GM12878 (cell line): ENCODE measurements around the gene ITGB2. TPM values are rescaled to one million over a fixed set of nuclear protein-coding genes. Genes with fewer than 3 reads are reported as not detected.

Source experiments
- BMI1 ChIP-seq: fragments of 450-650 bp; IDR thresholded peaks from 2 replicates; pipeline ENCODE4 v1.6.1; 2016; ENCODE audit warnings: mild to moderate bottlenecking, moderate library complexity, borderline replicate concordance
- CHD1 ChIP-seq: IDR thresholded peaks from 2 replicates; pipeline ENCODE4 v1.6.1; 2012; ENCODE audit warnings: low read depth, low read length, improper control_type of control experiment
- CHD4 ChIP-seq: fragments of 200-600 bp; sonication (generic); IDR thresholded peaks from 2 replicates; pipeline ENCODE4 v1.6.1; 2016; ENCODE audit warnings: mild to moderate bottlenecking
- CTCF ChIP-seq, 3 experiments: IDR thresholded peaks in 2 of 3; conservative IDR thresholded peaks in 1 of 3; 2 replicates each; pipeline ENCODE4 v1.5.1; 2011; ENCODE audit warnings: low read depth in 3 of 3, low read length in 3 of 3, mild to moderate bottlenecking in 3 of 3, control low read depth in 2 of 3, moderate library complexity in 2 of 3, inconsistent platforms in 1 of 3, mixed read lengths in 1 of 3; ENCODE audit not compliant: control insufficient read depth in 2 of 3, insufficient read depth in 1 of 3; ENCODE audit errors: extremely low read depth in 1 of 3
- E2F4 ChIP-seq: IDR thresholded peaks from 2 replicates; pipeline ENCODE4 v1.6.1; 2012; ENCODE audit warnings: low read depth, low read length, improper control_type of control experiment
- E2F8 ChIP-seq: fragments of 450-650 bp; IDR thresholded peaks from 2 replicates; pipeline ENCODE4 v1.6.1; 2018; ENCODE audit warnings: mild to moderate bottlenecking, low read depth, moderate library complexity; ENCODE audit not compliant: partially characterized antibody
- ETV6 ChIP-seq, 2 experiments: fragments of 450-650 bp in 1 of 2; IDR thresholded peaks in 1 of 2; conservative IDR thresholded peaks in 1 of 2; 2 replicates each; pipeline ENCODE4 v1.6.1; 2014; ENCODE audit warnings: antibody characterized with exemption in 1 of 2, borderline replicate concordance in 1 of 2, low read depth in 1 of 2, mild to moderate bottlenecking in 1 of 2, moderate library complexity in 1 of 2
- FOXM1 ChIP-seq: IDR thresholded peaks from 2 replicates; pipeline ENCODE4 v1.6.1; 2012; ENCODE audit warnings: low read depth, mild to moderate bottlenecking, inconsistent platforms, low read length, moderate library complexity
- GATAD2B ChIP-seq: fragments of 450-650 bp; conservative IDR thresholded peaks from 2 replicates; pipeline ENCODE4 v1.6.1; 2017; ENCODE audit warnings: low read depth, mild to moderate bottlenecking, moderate library complexity
- HDAC2 ChIP-seq: fragments of 200-600 bp; sonication (generic); IDR thresholded peaks from 2 replicates; pipeline ENCODE4 v1.6.1; 2017
- IKZF2 ChIP-seq, 2 experiments: fragments of 450-650 bp; IDR thresholded peaks; 2 replicates each; pipeline ENCODE4 v1.6.1; 2017; ENCODE audit warnings: mild to moderate bottlenecking in 2 of 2, moderate library complexity in 2 of 2
- LARP7 ChIP-seq: fragments of 450-650 bp; IDR thresholded peaks from 2 replicates; pipeline ENCODE4 v1.6.1; 2017; ENCODE audit warnings: mild to moderate bottlenecking
- PML ChIP-seq: IDR thresholded peaks from 2 replicates; pipeline ENCODE4 v1.6.1; 2012; ENCODE audit warnings: low read length, inconsistent platforms
- POLR2AphosphoS2 ChIP-seq: IDR thresholded peaks from 2 replicates; pipeline ENCODE4 v1.6.1; 2011; ENCODE audit warnings: low read depth, mild to moderate bottlenecking, low read length, improper control_type of control experiment, moderate library complexity
- RAD51 ChIP-seq: fragments of 450-650 bp; IDR thresholded peaks from 2 replicates; pipeline ENCODE4 v1.6.1; 2016; ENCODE audit warnings: moderate library complexity, mild to moderate bottlenecking, inconsistent platforms
- SMARCA5 ChIP-seq: fragments of 450-650 bp; IDR thresholded peaks from 2 replicates; pipeline ENCODE4 v1.6.1; 2017; ENCODE audit warnings: mild to moderate bottlenecking
- TBL1XR1 ChIP-seq: IDR thresholded peaks from 2 replicates; pipeline ENCODE4 v1.6.1; 2012; ENCODE audit warnings: low read depth, low read length, improper control_type of control experiment
- ZZZ3 ChIP-seq: IDR thresholded peaks from 2 replicates; pipeline ENCODE4 v1.6.1; 2011; ENCODE audit warnings: low read depth; ENCODE audit not compliant: control insufficient read depth, insufficient read length
- polyA plus RNA-seq, 11 experiments: library from polyadenylated mRNA; depleted of rRNA in 4 of 11; unstranded in 6 of 11; stranded (reverse) in 5 of 11; fragments of >200 nt; fragmentation: Nextera tagmentation in 4 of 11; fragmentation: Illumina TruSeq in 1 of 11; extraction: Ambion mirVana in 4 of 11; extraction: Trizol in 1 of 11; gene quantifications; 1 replicate in 1 of 11; 2 replicates in 10 of 11; pipeline versions ENCODE4 v1.2.1 to v1.2.3, GENCODE V29; 2011 to 2016; ENCODE audit warnings: inconsistent platforms in 2 of 11, missing spikeins in 2 of 11, low read depth in 1 of 11
- total RNA-seq, 4 experiments: library from RNA; depleted of rRNA in 3 of 4; stranded (reverse); fragments of >200 nt in 3 of 4; fragmentation: Illumina TruSeq in 1 of 4; extraction: Trizol in 1 of 4; gene quantifications; 2 replicates each; pipeline versions ENCODE4 v1.2.1 to v1.2.3, GENCODE V29; 2013 to 2021
- TF ChIP-seq, protein P1 (sequence below): IDR thresholded peaks from 2 replicates; pipeline ENCODE4 v1.6.1; 2012; ENCODE audit warnings: improper control_type of control experiment, low read depth, low read length; ENCODE audit not compliant: insufficient replicate concordance

Gene ITGB2
- total and polyA plus RNA-seq, 10 of the 15 experiments (the other 5 are each of a cell fraction or from before 2014, with no cell fraction given): 8.0 to 172 (median 58.9) TPM

DNA sequence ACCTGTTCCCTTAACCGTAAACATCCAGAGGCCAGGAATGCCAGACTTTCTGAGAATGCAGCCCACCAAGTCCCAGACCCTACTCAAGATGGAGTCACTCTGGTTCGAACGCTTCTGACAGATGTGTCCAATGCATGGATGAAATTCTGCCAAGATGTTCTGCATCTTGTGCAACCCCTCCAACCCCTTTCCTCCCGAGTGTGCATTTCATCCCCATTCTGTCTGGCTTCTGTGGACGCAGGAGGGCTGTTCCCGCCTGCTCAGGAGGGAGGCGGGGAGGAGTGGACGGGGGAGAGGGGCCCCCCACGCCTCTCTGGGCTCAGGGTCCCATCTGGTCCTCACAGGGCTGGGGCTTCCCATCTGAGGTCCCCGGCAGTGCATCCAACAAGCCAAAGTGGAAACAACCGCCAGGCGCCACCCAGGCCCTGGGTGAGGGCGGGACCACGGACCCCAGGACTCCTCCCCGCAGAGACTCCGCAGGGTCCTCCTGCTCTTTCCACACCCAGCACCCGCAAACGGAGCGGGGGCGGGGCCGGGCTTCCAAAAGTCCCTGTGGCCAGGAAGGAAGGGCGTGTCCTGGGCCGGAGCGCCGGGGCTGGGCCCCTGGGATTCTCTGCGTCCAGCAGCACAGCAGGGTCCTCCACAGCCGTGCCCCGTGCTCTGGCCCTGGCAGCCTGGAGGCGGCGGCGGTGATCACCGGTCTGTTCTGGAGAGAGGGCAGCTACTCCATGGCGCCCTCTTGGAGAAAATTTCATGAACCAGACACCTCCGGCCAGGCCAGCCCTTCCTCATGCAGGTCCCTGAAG lies 75.1 kb downstream of the ITGB2 start (continued):
- no peak; a peak in 1 of 4 replicates for TF ChIP-seq IKZF2 (IDR thresholded peaks at IDR 0.05)
- no peak for TF ChIP-seq ETV6 (conservative IDR thresholded peaks at IDR 0.05 in 1 of 2, IDR thresholded peaks at IDR 0.05 in 1 of 2; ENCODE audit: borderline replicate concordance in 1 of 2, low read depth in 1 of 2)
- TF ChIP-seq HDAC2: no peak
- no peak for TF ChIP-seq CHD1
- peak; percentile 48; the same call in 1 of the 2 replicates for TF ChIP-seq SMARCA5
- no peak for TF ChIP-seq POLR2AphosphoS2
- TF ChIP-seq E2F4: no peak
- no peak for TF ChIP-seq PML
- TF ChIP-seq E2F8: no peak
- TF ChIP-seq FOXM1: no peak
- TF ChIP-seq, protein P1, sequence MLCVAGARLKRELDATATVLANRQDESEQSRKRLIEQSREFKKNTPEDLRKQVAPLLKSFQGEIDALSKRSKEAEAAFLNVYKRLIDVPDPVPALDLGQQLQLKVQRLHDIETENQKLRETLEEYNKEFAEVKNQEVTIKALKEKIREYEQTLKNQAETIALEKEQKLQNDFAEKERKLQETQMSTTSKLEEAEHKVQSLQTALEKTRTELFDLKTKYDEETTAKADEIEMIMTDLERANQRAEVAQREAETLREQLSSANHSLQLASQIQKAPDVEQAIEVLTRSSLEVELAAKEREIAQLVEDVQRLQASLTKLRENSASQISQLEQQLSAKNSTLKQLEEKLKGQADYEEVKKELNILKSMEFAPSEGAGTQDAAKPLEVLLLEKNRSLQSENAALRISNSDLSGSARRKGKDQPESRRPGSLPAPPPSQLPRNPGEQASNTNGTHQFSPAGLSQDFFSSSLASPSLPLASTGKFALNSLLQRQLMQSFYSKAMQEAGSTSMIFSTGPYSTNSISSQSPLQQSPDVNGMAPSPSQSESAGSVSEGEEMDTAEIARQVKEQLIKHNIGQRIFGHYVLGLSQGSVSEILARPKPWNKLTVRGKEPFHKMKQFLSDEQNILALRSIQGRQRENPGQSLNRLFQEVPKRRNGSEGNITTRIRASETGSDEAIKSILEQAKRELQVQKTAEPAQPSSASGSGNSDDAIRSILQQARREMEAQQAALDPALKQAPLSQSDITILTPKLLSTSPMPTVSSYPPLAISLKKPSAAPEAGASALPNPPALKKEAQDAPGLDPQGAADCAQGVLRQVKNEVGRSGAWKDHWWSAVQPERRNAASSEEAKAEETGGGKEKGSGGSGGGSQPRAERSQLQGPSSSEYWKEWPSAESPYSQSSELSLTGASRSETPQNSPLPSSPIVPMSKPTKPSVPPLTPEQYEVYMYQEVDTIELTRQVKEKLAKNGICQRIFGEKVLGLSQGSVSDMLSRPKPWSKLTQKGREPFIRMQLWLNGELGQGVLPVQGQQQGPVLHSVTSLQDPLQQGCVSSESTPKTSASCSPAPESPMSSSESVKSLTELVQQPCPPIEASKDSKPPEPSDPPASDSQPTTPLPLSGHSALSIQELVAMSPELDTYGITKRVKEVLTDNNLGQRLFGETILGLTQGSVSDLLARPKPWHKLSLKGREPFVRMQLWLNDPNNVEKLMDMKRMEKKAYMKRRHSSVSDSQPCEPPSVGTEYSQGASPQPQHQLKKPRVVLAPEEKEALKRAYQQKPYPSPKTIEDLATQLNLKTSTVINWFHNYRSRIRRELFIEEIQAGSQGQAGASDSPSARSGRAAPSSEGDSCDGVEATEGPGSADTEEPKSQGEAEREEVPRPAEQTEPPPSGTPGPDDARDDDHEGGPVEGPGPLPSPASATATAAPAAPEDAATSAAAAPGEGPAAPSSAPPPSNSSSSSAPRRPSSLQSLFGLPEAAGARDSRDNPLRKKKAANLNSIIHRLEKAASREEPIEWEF: no peak
- TF ChIP-seq TBL1XR1: no peak
- no peak for TF ChIP-seq BMI1
- no peak for TF ChIP-seq ZZZ3
- TF ChIP-seq CHD4: no peak
- peak; percentile 18 to 32 (median 27); a peak in 4 of 6 replicates for TF ChIP-seq CTCF (IDR thresholded peaks at IDR 0.05 in 2 of 3, conservative IDR thresholded peaks at IDR 0.05 in 1 of 3; ENCODE audit: control insufficient read depth in 2 of 3, extremely low read depth in 1 of 3, insufficient read depth in 1 of 3, low read depth in 3 of 3, low read length in 3 of 3)
- no peak for TF ChIP-seq GATAD2B
- TF ChIP-seq RAD51: no peak
- TF ChIP-seq LARP7: no peak
